ENCODE results near the gene NRTN. TPM values are rescaled to one million over a fixed set of nuclear protein-coding genes. Genes with fewer than 3 reads are reported as not detected.
A peak's percentile ranks its signal among the peaks of the same experiment; 100 is the strongest.
"Not testable (repeated sequence)": the region's sequence is repeated elsewhere in the genome, so short reads cannot be mapped to it uniquely, and the experiment has no call there.

NRTN gene
- total and polyA plus RNA-seq, 2 of the 13 experiments (the other 11 are each of a cell fraction or from before 2014, with no cell fraction given), result 4.1 to 5.3 TPM

- FAIRE-seq; H3K4me3 ChIP-seq (replicated peaks in 1 of 3; ENCODE audit: insufficient read depth in 1 of 3, low read depth in 2 of 3, low read length in 3 of 3); H3K27ac ChIP-seq (ENCODE audit: extremely low read length, insufficient read depth, low read length); BruUV-seq (replicated peaks); CTCF ChIA-PET (ENCODE audit: low intra/inter-chr PET ratio, low total read pairs); intact Hi-C loops (cut with micrococcal nuclease; ENCODE audit: unreplicated experiment); DNase-seq (ENCODE audit: low spot score); ATAC-seq; H3K27me3 ChIP-seq (ENCODE audit: control insufficient read depth in 1 of 2, insufficient read depth in 2 of 2, low read length in 2 of 2); H3K36me3 ChIP-seq (replicated peaks in 1 of 2; ENCODE audit: control insufficient read depth in 1 of 2, insufficient read depth in 2 of 2, low read length in 2 of 2); H4K20me1 ChIP-seq (ENCODE audit: insufficient read depth, low read length); H3K9me3 ChIP-seq (ENCODE audit: low read length); in situ Hi-C loops (cut with HindIII; ENCODE audit: extremely low pct_ligation_motif_present, low pct_unique_long_range_greater_than_20kb); H2AFZ ChIP-seq (ENCODE audit: low read length): not testable (repeated sequence)
- H3K9ac ChIP-seq (ENCODE audit: insufficient read depth, low read depth, low read length), result 0 out of 2 replicates have a peak overlapping the region, but pooled peaks have one; percentile 23
- 100% methylated on average over 1 of the region's 6 CpGs for WGBS (ENCODE audit: low lambda C conversion rate)
- peak overlapping the region; percentile 11; the same call in 1 of the 2 replicates for H3K4me2 ChIP-seq (ENCODE audit: low read depth, low read length)
- POLR2A ChIA-PET, result interaction anchor here (0.7 to 6.5 kb wide), 2 partner anchors 13 to 62 kb away, joined by 3 to 96 read pairs; partner anchors contain the start of gene NDUFA11
- H3K79me2 ChIP-seq (ENCODE audit: insufficient read depth, low read length), result peaks cover 11% of the 10 kb centered on the region
- peaks cover 60% of the 10 kb centered on the region for H3K4me1 ChIP-seq (ENCODE audit: insufficient read depth, low read length)
Measured at GRCh38 chr19:5841735-5842111, 36.9 kb downstream of the NRTN start.

GRCh38 chr19:5843295-5843927 is 38.5 kb downstream of the NRTN start:
- ChIA-PET CTCF (ENCODE audit: low intra/inter-chr PET ratio, low total read pairs) (no interaction called here), POLR2A (no interaction called here)
- Histone ChIP-seq H3K27ac (ENCODE audit: extremely low read length, insufficient read depth, low read length) (no peak overlapping the region), H3K4me3 (replicated peaks in 1 of 3; ENCODE audit: insufficient read depth in 1 of 3, low read depth in 2 of 3, low read length in 3 of 3) (no peak overlapping the region), H3K4me1 (ENCODE audit: insufficient read depth, low read length) (peaks cover 55% of the 10 kb centered on the region), H3K4me2 (ENCODE audit: low read depth, low read length) (no peak overlapping the region), H4K20me1 (ENCODE audit: insufficient read depth, low read length) (no peaks in the 10 kb centered on the region), H3K9me3 (ENCODE audit: low read length) (no peaks in the 10 kb centered on the region), H3K27me3 (ENCODE audit: control insufficient read depth in 1 of 2, insufficient read depth in 2 of 2, low read length in 2 of 2) (peaks cover 0 to 2% of the 10 kb centered on the region in 2 experiments; a peak in 1 of 5 replicates), H3K36me3 (replicated peaks in 1 of 2; ENCODE audit: control insufficient read depth in 1 of 2, insufficient read depth in 2 of 2, low read length in 2 of 2) (no peaks in the 10 kb centered on the region), H3K9ac (ENCODE audit: insufficient read depth, low read depth, low read length) (no peak overlapping the region), H2AFZ (ENCODE audit: low read length) (no peak overlapping the region), H3K79me2 (ENCODE audit: insufficient read depth, low read length) (peaks cover 6% of the 10 kb centered on the region)
- intact Hi-C loops (cut with micrococcal nuclease; ENCODE audit: unreplicated experiment), result no loop called here
- ATAC-seq (no peak), DNase-seq (ENCODE audit: low spot score) (no peak), FAIRE-seq (no peak)
- in situ Hi-C loops (cut with HindIII; ENCODE audit: extremely low pct_ligation_motif_present, low pct_unique_long_range_greater_than_20kb), result no loop called here
- WGBS (ENCODE audit: low lambda C conversion rate), result 82% methylated on average over 12 of the region's 21 CpGs
- no TSS peak for BruUV-seq (replicated peaks)
- TF ChIP-seq CHCHD3 (CRISPR knock-in tag; IDR thresholded peaks at IDR 0.05) (no peak), RFXAP (CRISPR knock-in tag; IDR thresholded peaks at IDR 0.05; ENCODE audit: borderline replicate concordance) (no peak), E2F1 (CRISPR knock-in tag; IDR thresholded peaks at IDR 0.05) (no peak), MAFK (conservative IDR thresholded peaks at IDR 0.05 in 1 of 2, IDR thresholded peaks at IDR 0.05 in 1 of 2; ENCODE audit: low read length in 2 of 2) (no peak), YEATS2 (CRISPR knock-in tag; IDR thresholded peaks at IDR 0.05; ENCODE audit: borderline replicate concordance) (no peak), AKAP8 (CRISPR knock-in tag; IDR thresholded peaks at IDR 0.05) (no peak), ZNF556 (CRISPR knock-in tag; IDR thresholded peaks at IDR 0.05; ENCODE audit: borderline replicate concordance) (no peak)
- TF ChIP-seq, protein P1, sequence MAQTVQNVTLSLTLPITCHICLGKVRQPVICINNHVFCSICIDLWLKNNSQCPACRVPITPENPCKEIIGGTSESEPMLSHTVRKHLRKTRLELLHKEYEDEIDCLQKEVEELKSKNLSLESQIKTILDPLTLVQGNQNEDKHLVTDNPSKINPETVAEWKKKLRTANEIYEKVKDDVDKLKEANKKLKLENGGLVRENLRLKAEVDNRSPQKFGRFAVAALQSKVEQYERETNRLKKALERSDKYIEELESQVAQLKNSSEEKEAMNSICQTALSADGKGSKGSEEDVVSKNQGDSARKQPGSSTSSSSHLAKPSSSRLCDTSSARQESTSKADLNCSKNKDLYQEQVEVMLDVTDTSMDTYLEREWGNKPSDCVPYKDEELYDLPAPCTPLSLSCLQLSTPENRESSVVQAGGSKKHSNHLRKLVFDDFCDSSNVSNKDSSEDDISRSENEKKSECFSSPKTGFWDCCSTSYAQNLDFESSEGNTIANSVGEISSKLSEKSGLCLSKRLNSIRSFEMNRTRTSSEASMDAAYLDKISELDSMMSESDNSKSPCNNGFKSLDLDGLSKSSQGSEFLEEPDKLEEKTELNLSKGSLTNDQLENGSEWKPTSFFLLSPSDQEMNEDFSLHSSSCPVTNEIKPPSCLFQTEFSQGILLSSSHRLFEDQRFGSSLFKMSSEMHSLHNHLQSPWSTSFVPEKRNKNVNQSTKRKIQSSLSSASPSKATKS (CRISPR knock-in tag; IDR thresholded peaks at IDR 0.05), result no peak
